Measurements from ENCODE around the gene HNRNPF.

- TF ChIP-seq KLF8 (tag by site-specific recombination; IDR thresholded peaks at IDR 0.05) (peak; percentile 90), ZNF121 (tag by site-specific recombination; IDR thresholded peaks at IDR 0.05) (peak; percentile 51; the same call in 1 of the 2 replicates), CTCF (tag by site-specific recombination; IDR thresholded peaks at IDR 0.05) (peak; percentile 9; the same call in 1 of the 2 replicates), ZNF214 (tag by site-specific recombination; IDR thresholded peaks at IDR 0.05; ENCODE audit: borderline replicate concordance) (no peak), ZBTB20 (tag by site-specific recombination; IDR thresholded peaks at IDR 0.05) (peak; percentile 92), ZIC2 (tag by site-specific recombination; IDR thresholded peaks at IDR 0.05) (no peak)
- TF ChIP-seq, protein P1, sequence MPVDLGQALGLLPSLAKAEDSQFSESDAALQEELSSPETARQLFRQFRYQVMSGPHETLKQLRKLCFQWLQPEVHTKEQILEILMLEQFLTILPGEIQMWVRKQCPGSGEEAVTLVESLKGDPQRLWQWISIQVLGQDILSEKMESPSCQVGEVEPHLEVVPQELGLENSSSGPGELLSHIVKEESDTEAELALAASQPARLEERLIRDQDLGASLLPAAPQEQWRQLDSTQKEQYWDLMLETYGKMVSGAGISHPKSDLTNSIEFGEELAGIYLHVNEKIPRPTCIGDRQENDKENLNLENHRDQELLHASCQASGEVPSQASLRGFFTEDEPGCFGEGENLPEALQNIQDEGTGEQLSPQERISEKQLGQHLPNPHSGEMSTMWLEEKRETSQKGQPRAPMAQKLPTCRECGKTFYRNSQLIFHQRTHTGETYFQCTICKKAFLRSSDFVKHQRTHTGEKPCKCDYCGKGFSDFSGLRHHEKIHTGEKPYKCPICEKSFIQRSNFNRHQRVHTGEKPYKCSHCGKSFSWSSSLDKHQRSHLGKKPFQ (tag by site-specific recombination; IDR thresholded peaks at IDR 0.05) = no peak
These were observed 11.9 kb downstream of the HNRNPF start for GRCh38 chr10:43396928-43397624.

Data from HEK293 (cell line).